Rectal smooth muscle tissue (tissue), 1 donor: ENCODE results near the gene PIAS4.

Experiments used
- H3K27ac ChIP-seq: one replicate; pipeline ENCODE4 v1.7.0; 2013; ENCODE audit warnings: low read depth, low read length, inconsistent platforms
- H3K27me3 ChIP-seq: one replicate; pipeline ENCODE4 v1.7.0; 2013; ENCODE audit warnings: low read length; ENCODE audit not compliant: control insufficient read depth, insufficient read depth
- H3K36me3 ChIP-seq: one replicate; pipeline ENCODE4 v1.7.0; 2013; ENCODE audit warnings: low read length; ENCODE audit not compliant: control insufficient read depth, insufficient read depth
- H3K4me1 ChIP-seq: one replicate; pipeline ENCODE4 v1.7.0; 2013; ENCODE audit warnings: low read length; ENCODE audit not compliant: control insufficient read depth, insufficient read depth
- H3K4me3 ChIP-seq: one replicate; pipeline ENCODE4 v1.7.0; 2013; ENCODE audit warnings: low read length
- H3K9ac ChIP-seq: one replicate; pipeline ENCODE4 v1.7.0; 2013; ENCODE audit warnings: low read length

PIAS4 gene

DNA sequence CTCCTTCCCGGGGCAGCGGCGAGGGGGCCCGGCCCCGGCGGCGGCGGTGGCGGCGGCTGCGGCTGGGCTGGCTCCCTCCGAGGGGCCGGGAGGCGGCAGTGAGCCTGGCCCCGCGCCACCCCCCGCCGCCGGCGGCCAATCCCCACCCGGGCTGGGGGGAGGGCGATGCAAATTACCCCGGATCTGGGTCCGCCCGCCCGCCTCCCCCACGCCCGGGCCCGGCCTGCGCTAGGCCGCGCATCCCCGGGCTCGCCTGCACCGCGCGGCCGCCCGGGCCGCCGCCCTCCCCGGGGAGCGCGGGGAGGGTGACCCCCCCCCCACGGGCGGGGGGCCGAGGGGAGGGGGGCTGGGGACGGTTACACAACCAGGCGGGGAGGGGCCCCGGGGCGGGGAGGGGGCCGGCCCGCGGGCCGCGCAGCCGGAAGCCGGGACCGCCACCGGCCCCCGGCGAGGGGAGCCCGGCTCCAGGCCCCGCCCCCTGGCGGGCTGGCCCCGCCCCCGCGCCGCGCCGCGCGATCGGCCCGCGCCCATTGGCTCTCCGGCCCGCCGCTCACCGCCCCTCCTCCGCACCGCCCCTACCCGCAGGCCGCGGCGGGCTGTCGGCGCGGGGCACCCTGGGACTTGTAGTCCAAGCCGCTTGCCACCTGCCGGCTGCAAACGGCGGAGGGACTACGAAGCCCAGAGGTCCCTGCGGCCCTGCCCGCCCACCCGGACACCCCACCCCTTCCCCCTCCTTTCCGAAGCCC is 58.1 kb downstream of the PIAS4 start:
- Histone ChIP-seq H3K9ac (no peak overlapping the region), H3K4me3 (peak overlapping the region; percentile 71), H3K4me1 (peaks cover 35% of the 10 kb centered on the region), H3K27me3 (no peaks in the 10 kb centered on the region), H3K36me3 (no peaks in the 10 kb centered on the region), H3K27ac (peak overlapping the region; percentile 94)

DNA sequence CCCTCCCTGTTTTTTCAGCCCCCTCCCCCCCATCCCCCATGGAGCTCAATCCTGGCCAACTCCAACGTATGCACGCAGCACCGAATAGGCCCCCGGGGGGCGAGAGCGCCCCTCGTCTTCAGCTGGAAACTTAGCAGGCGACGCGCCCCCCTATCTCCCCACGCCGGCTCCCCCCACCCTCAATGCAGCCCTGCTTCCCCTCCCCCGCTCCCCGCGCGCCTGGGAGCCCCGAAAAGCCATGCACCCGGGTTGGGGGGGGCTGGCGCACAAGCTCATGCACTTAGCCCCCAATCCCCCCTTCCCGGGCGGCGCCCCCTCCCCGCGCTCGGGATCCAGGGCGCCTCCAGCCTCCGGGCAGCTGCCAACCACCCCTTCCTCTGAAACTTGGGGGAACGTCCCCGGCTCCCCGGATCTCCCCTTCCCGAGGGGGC is 58.7 kb downstream of the PIAS4 start:
- no peaks in the 10 kb centered on the region for H3K36me3 ChIP-seq
- peak overlapping the region; percentile 71 for H3K4me3 ChIP-seq
- H3K4me1 ChIP-seq: peaks cover 29% of the 10 kb centered on the region
- no peaks in the 10 kb centered on the region for H3K27me3 ChIP-seq
- H3K9ac ChIP-seq: peak overlapping the region; percentile 40
- peak overlapping the region; percentile 93 for H3K27ac ChIP-seq

GRCh38 chr19:4066682-4067395 is 59.3 kb downstream of the PIAS4 start, which contains the start of gene ZBTB7A:
Gene ZBTB7A, minus strand, starts transcription at chr19:4066899. Its CDS starts 11,667 bp downstream, at chr19:4055232.
- Histone ChIP-seq H3K27ac (peak within 1 kb of the TSS; percentile 93), H3K4me1 (peaks cover 24% of the 10 kb centered on the region), H3K4me3 (peak within 1 kb of the TSS; percentile 71), H3K36me3 (no peaks in the 10 kb centered on the region), H3K27me3 (no peaks in the 10 kb centered on the region), H3K9ac (peak within 1 kb of the TSS; percentile 40)

DNA sequence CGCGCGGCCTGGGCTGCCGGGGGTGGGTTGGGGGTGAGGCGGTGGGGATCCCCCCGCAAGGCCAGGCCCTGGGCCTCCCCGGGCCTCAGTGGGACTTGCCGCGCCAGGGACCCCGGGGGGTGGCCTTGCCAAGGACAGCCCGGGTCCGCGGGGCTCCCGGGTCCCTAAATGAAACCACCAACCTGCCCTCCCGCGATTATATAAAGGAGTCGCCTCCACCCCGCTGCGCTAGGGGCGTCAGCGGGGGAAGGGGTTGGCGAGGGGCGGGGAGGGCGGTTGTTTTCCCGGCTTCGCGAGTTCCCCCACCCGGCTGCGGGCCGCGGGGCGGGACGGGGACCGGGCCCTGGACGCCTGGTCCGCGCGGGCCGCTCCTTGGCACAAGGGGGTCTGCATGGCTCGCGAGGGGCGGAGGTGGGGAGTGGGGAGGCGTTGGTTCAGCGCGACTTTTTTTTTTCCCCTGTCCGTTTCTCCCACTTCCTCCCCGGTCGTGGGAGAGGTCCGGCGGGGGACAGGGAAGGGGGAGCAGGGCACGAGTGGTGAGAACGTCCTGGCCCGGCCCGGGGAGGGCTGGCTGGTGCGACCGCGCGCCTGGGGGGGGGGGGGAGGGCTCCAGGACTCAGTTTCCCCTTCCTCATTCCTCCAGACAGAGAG is 60.0 kb downstream of the PIAS4 start:
- Histone ChIP-seq H3K27me3 (no peaks in the 10 kb centered on the region), H3K27ac (peak overlapping the region; percentile 93), H3K4me3 (peak overlapping the region; percentile 60), H3K9ac (peak overlapping the region; percentile 30), H3K4me1 (peaks cover 17% of the 10 kb centered on the region), H3K36me3 (no peaks in the 10 kb centered on the region)

DNA sequence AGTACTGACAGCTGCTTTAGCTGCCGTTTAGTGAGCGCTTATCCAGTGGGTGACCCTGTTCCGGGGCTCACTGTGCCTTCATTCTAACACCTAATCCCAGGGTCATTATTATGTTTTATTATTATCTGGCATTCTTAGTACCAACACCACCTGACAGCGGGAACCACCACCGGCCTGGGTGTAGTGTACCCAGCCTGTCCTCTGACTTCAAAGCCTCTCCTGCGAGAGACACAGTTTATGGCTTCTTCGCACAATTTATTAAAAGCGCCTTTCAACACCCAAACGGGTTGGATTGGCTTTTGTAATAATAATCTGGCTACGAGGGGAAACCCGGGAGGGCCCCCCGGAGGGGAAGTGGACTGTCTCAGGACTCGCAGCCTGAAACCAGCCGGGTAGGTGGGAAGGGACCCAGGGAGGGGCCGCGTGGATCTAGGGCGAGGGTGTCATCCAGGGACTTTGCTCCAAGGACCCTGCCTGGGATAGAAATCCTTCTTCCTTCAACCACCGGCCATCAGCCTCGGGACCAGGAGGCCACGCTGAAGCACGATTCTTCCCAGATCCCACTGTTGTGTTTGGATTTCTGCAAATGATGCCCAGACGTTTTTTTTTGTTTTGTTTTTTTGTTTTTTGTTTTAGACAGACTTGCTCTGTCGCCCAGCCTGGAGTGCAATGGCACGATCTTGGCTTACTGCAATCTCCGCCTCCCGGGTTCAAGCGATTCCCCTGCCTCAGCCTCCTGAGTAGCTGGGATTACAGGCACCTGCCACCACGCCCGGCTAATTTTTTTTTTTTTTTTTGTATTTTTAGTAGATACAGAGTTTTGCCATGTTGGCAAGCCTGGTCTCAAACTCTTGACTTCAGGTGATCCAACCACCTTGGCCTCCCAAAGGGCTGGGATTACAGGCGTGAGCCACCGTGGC is 60.8 kb downstream of the PIAS4 start:
- Histone ChIP-seq H3K27me3 (no peaks in the 10 kb centered on the region), H3K36me3 (no peaks in the 10 kb centered on the region), H3K9ac (peak overlapping the region; percentile 10), H3K27ac (peak overlapping the region; percentile 93), H3K4me1 (peaks cover 10% of the 10 kb centered on the region), H3K4me3 (peak overlapping the region; percentile 60)

- no peaks in the 10 kb centered on the region for H3K27me3 ChIP-seq
Measured at GRCh38 chr19:4069331-4069959, 61.9 kb downstream of the PIAS4 start.

GRCh38 chr19:4071610-4072009 is 64.1 kb downstream of the PIAS4 start:
- Histone ChIP-seq H3K27me3 (no peaks in the 10 kb centered on the region), H3K27ac (no peak overlapping the region), H3K36me3 (no peaks in the 10 kb centered on the region), H3K4me3 (no peak overlapping the region), H3K4me1 (peaks cover 5% of the 10 kb centered on the region), H3K9ac (no peak overlapping the region)

More at GRCh38 chr19:4069331-4069959, 61.9 kb downstream of the PIAS4 start:
- H3K4me3 ChIP-seq: peak overlapping the region; percentile 27
- no peaks in the 10 kb centered on the region for H3K36me3 ChIP-seq
- H3K4me1 ChIP-seq: peaks cover 5% of the 10 kb centered on the region
- no peak overlapping the region for H3K27ac ChIP-seq
- H3K9ac ChIP-seq: no peak overlapping the region

GRCh38 chr19:4075373-4075772 is 67.8 kb downstream of the PIAS4 start:
- H3K9ac ChIP-seq: no peak overlapping the region
- H3K27ac ChIP-seq: no peak overlapping the region
- H3K27me3 ChIP-seq: no peaks in the 10 kb centered on the region
- H3K4me3 ChIP-seq: no peak overlapping the region
- H3K4me1 ChIP-seq: peaks cover 2% of the 10 kb centered on the region
- H3K36me3 ChIP-seq: no peaks in the 10 kb centered on the region

- no peak overlapping the region for H3K9ac ChIP-seq
- H3K36me3 ChIP-seq: no peaks in the 10 kb centered on the region
- H3K4me1 ChIP-seq: peaks cover 2% of the 10 kb centered on the region
- H3K27me3 ChIP-seq: no peaks in the 10 kb centered on the region
- H3K4me3 ChIP-seq: no peak overlapping the region
- peak overlapping the region; percentile 62 for H3K27ac ChIP-seq
Measured at GRCh38 chr19:4077007-4077374, 69.5 kb downstream of the PIAS4 start.

GRCh38 chr19:4077800-4078684 is 70.5 kb downstream of the PIAS4 start:
- H3K27me3 ChIP-seq: no peaks in the 10 kb centered on the region
- peaks cover 2% of the 10 kb centered on the region for H3K4me1 ChIP-seq
- H3K27ac ChIP-seq: peak overlapping the region; percentile 62
- H3K9ac ChIP-seq: no peak overlapping the region
- no peaks in the 10 kb centered on the region for H3K36me3 ChIP-seq
- H3K4me3 ChIP-seq: peak overlapping the region; percentile 65

DNA sequence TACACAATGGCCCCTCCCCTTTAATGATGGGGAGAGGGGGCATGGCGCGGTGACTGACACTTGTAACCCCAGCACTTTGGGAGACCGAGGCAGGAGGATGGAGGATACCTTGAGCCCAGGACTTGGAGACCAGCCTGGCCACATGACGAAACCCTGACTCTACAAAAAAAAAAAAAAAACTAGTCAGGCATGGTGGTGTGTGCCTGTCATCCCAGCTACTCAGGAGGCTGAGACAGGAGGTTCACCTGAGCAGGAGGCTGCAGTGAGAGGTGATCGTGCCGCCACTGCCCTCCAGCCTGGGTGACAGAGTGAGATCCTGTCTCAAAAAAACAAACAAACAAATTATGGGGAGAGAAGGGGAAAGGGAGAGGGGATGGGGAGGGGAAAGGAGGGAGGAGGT is 72.9 kb downstream of the PIAS4 start:
- no peak overlapping the region for H3K9ac ChIP-seq
- no peak overlapping the region for H3K4me3 ChIP-seq
- H3K36me3 ChIP-seq: no peaks in the 10 kb centered on the region
- no peaks in the 10 kb centered on the region for H3K27me3 ChIP-seq
- H3K4me1 ChIP-seq: peaks cover 2% of the 10 kb centered on the region
- H3K27ac ChIP-seq: no peak overlapping the region
